Stomach smooth muscle (tissue), 2 donors: Measurements from ENCODE around the gene INTS1.
A peak's percentile ranks its signal among the peaks of the same experiment; 100 is the strongest.

Experiments
- H3K27ac ChIP-seq: one replicate; pipeline ENCODE4 v1.7.0; 2013; ENCODE audit warnings: mild to moderate bottlenecking, low read length, inconsistent platforms
- H3K27me3 ChIP-seq, 2 donors: one replicate each; pipeline ENCODE4 v1.7.0; 2013; ENCODE audit warnings: low read length in 2 of 2; ENCODE audit not compliant: insufficient read depth in 2 of 2, control insufficient read depth in 1 of 2
- H3K36me3 ChIP-seq, 2 donors: one replicate each; pipeline ENCODE4 v1.7.0; 2013; ENCODE audit warnings: low read length in 2 of 2; ENCODE audit not compliant: control insufficient read depth in 2 of 2, insufficient read depth in 2 of 2
- H3K4me1 ChIP-seq: one replicate; pipeline ENCODE4 v1.7.0; 2013; ENCODE audit warnings: low read length; ENCODE audit not compliant: control insufficient read depth, insufficient read depth
- H3K4me3 ChIP-seq, 2 donors: one replicate each; pipeline ENCODE4 v1.7.0; 2013; ENCODE audit warnings: low read length in 2 of 2
- H3K9ac ChIP-seq, 2 donors: one replicate each; pipeline ENCODE4 v1.7.0; 2013; ENCODE audit warnings: low read length in 2 of 2, mild to moderate bottlenecking in 1 of 2
- H3K9me3 ChIP-seq, 2 donors: one replicate each; pipeline ENCODE4 v1.7.0; 2013; ENCODE audit warnings: low read length in 2 of 2; ENCODE audit not compliant: control insufficient read depth in 2 of 2
- donor health status: healthy.
- donor health status: Pancreatic carcinoma.

Gene INTS1

DNA sequence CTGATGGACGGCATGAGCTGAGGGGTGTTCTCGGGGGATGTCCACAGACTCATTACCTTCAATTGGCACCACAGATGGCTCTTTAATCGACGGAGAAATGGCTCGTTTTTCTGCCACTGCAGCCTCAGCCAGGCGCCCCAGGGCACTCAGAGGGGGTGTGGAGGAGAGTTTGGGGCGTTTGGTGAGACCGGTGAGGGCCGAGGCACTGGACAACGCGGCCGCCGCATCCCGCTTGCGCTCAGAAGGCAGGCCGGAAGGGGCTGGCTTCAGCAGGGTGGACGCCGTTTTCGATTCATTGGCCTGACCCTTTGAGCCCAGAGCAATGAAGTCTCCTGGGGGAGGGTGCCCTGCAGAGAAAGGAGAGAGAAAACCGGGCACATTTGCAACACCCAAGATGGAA is 1.3 kb downstream of the INTS1 start:
- Histone ChIP-seq H3K4me3 (peak overlapping the region; percentile 94 to 96), H3K9me3 (no peaks in the 10 kb centered on the region), H3K27me3 (no peaks in the 10 kb centered on the region), H3K36me3 (peaks cover 9 to 25% of the 10 kb centered on the region in 2 donors), H3K9ac (peak overlapping the region in 1 of 2 donors; percentile 72), H3K4me1 (peaks cover 20% of the 10 kb centered on the region), H3K27ac (no peak overlapping the region)

DNA sequence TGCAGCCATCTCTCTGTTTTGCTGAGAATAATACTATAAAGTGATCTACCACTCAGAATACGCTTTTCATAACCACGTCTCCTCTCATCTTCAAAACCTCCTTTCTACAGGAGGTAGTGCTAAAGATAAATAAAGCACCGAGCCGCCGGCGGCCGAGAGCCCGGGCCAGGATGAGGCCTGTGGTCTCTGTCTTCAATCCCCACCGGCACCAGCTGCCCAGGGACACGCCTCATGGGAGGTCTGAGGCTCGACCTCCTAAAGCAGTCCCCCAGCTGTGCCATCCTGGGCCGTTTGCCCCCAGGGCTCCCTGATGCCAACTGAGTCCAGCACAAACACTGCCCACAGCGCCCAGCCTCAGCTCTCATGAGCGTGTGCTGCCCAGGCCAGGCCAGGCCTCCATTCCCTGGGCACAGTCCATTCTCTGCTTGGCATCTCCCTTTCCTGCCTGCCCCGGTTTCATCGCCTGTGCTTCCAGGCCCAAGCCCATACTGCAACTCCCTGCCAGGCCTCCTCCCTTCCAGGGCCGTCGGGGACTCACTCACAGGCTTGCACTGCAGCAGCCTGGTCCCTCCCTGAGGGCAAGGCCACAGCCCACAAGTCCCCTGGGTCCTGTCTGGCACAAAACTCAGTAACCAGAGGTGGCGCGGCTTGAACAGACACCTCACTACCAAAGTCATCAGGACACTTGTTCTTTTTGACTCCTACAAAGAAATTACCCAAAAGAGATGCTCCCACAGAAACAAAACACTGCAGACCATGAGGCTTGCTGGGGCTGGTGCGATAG is 2.5 kb downstream of the INTS1 start:
- H3K4me3 ChIP-seq: peak overlapping the region in 1 of 2 donors; percentile 3
- no peak overlapping the region for H3K27ac ChIP-seq
- H3K27me3 ChIP-seq: no peaks in the 10 kb centered on the region
- peaks cover 18 to 31% of the 10 kb centered on the region in 2 donors for H3K36me3 ChIP-seq
- peaks cover 20% of the 10 kb centered on the region for H3K4me1 ChIP-seq
- H3K9ac ChIP-seq: no peak overlapping the region
- H3K9me3 ChIP-seq: no peaks in the 10 kb centered on the region

DNA sequence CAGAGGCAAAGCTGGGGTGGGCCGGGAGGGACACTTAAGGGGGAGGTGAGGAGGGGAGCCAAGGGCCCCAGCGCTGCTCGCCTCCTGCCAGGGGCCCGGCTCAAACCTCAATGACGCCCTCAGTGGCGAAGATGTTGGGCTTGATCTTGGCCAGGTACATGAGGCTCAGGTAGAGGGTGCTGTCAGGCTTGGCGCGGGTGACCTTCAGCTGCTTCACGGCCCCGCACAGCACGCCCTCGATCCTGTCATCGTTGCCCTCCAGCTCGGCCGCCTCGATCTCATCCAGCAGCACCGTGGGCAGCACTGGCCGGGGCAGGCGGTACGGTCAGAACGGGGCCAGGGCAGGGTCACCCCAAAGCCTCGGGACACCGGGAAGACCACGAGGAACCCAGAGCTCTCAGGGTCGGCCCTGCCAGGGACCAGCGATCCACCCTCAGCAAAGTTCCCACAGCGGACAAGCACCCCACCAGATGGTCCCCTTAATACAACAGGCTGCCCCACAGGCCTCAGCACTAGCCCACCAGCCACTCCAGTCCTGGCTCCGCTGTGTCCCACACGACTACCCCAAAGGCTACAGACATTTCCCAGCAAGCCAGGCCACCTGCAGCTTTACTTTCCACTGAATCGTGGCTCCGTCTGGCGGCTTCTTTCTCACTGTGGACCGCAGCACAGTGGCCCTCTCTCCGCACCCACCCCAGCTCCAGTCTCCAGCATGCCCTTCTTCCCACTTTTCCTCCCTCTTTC is 4.0 kb downstream of the INTS1 start:
- Histone ChIP-seq H3K27me3 (no peaks in the 10 kb centered on the region), H3K9me3 (no peaks in the 10 kb centered on the region), H3K27ac (no peak overlapping the region), H3K36me3 (peaks cover 18 to 39% of the 10 kb centered on the region in 2 donors), H3K4me1 (peaks cover 20% of the 10 kb centered on the region), H3K9ac (no peak overlapping the region), H3K4me3 (no peak overlapping the region)

DNA sequence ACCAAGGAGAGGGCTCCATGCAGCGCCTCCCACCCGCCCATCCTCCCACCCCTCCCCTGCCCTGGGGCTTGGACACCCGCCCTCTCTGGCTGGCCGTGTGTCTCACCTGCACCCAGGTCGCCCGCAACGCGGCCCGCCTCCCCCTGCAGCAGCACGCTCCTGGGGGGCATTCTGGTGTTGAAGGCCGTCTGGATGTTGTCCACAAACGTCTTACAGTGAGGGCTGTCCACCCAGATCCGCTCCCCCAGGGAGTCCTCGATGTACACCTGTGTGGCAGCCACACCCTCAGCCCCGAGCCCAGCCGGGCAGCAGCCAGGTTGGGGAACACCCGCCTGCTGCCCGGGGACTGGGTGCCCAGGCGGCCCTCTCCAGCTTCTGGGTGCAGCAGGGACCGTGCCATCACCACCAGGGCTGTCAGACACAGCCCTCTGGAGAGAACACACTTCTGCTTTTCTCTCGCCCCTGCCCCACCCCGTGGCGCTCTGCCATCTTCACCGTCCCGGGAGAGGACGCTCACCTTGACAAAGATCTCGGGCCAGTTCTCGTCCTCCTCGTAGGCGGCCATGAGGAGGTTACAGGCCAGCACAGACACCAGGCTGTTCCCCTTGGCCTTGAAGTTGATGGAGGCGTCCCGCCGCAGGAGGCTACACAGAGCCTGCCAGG is 4.7 kb downstream of the INTS1 start:
- Histone ChIP-seq H3K27me3 (no peaks in the 10 kb centered on the region), H3K4me1 (peaks cover 20% of the 10 kb centered on the region), H3K9me3 (no peaks in the 10 kb centered on the region), H3K36me3 (peaks cover 18 to 39% of the 10 kb centered on the region in 2 donors), H3K9ac (no peak overlapping the region), H3K4me3 (no peak overlapping the region), H3K27ac (no peak overlapping the region)

DNA sequence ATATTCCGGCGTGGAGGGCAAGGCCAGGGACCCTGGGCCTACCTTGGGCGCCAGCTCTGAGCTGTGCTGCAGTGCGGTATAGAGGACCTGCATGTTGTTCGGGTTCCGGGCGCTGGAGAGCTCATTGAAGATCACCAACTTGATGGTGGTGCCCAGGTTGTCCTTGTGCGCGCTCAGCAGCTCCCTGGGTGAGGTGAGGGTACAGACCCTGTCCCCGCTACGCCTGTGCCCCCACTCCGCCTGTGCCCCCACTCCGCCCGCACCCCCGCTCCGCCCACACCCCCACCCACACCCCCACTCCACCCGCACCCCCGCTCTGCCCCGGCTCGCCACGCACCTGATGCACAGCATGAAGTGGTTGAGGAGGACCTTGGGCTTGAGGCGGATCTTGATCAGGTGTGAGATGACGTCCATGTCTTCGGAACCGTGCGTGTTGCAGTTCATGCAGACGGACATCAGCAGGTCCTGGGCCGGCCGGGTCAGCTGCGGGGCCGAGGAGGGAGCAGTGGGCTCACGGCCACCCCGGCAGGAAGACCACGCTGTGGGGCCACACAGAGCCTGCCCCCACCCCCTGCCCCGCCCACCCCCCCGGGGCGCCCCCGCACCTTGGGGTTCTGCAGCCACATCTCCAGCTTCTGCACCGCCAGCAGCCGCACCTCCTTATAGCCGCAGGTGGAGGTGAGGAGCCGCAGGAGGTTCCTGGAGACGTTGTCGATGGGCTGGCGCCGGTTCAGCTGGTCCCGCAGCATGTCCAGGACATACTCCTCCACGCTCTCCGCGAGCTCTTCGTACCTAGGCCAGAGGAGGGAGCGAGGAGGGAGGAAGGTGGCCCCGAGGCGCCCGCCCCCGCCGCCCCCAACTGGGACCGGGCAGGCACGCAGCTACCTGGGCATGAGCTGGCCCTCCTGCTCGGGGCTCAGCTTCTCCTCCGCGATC is 5.6 kb downstream of the INTS1 start:
- peaks cover 14% of the 10 kb centered on the region for H3K4me1 ChIP-seq
- H3K4me3 ChIP-seq: no peak overlapping the region
- H3K27me3 ChIP-seq: no peaks in the 10 kb centered on the region
- H3K27ac ChIP-seq: no peak overlapping the region
- H3K9ac ChIP-seq: no peak overlapping the region
- no peaks in the 10 kb centered on the region for H3K9me3 ChIP-seq
- H3K36me3 ChIP-seq: peaks cover 18 to 40% of the 10 kb centered on the region in 2 donors

DNA sequence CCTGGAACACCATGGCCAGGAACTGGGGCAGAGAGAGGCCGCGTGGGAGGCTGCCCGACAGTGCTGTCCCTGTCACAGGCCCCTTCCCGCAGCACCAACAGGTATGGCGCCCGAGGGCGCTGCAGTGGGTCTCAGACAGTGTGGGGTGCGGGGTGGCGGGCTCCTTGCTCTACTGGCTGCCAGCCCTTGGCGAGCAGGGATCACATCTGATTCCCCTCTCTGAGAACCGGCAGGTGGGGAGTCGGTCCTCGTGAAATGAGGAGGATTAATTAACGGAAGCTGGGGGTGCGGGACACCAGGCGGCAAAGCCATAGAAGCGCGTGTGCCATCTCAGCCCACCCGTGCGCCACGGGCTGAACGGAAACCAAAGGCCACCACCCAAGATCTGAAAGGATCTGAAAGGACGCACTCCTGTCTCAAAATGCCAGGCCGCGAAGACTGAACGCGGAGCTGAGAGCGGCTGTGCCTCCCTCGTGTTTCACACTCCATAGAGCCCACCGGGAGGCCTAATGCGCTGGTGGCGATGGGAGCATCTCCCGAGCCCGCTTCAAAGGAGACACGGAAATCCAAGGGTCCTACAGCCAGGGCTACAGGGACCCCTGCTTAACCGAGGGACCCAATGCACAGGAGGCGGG is 6.8 kb downstream of the INTS1 start:
- no peaks in the 10 kb centered on the region for H3K9me3 ChIP-seq
- no peak overlapping the region for H3K9ac ChIP-seq
- H3K4me1 ChIP-seq: peaks cover 2% of the 10 kb centered on the region
- H3K27me3 ChIP-seq: no peaks in the 10 kb centered on the region
- peaks cover 18 to 41% of the 10 kb centered on the region in 2 donors for H3K36me3 ChIP-seq
- no peak overlapping the region for H3K4me3 ChIP-seq
- H3K27ac ChIP-seq: no peak overlapping the region

DNA sequence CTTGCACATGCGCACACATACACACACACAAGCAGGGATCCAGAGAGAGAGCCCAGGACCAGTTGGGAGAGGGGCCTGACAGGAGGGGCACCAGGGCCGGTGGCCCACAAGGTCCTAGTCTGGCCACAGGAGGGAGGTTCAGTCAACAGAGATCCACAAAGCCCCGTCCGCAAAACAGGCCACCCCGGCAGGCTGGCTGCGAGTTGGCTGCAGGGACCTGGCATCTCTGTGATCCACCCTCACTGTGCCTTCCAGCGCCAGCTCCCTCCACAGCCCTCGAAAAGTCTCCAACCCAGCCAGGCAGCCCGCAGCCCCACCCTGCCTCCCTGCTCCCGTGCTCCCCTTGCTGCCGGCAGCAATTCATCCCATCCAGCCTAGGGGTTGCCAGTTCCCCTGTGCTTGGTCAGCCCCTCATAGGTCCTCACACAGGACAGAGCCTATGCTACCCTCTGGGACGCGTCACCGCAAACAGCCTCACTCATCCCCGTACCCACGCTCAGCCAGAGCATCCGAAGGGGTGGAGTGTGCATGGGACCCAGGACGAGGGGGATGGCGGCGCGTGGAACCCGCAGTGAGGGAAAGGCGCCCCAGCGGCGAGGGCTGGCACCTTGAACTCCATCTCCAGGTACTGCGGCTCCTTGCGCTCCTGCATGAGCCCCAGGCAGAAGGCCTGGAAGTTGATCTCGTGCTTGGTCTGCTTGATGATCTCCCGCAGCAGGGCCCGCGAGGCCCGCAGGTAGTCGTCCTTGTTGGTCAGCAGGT is 7.5 kb downstream of the INTS1 start:
- H3K9me3 ChIP-seq: no peaks in the 10 kb centered on the region
- H3K9ac ChIP-seq: no peak overlapping the region
- no peaks in the 10 kb centered on the region for H3K4me1 ChIP-seq
- H3K36me3 ChIP-seq: peaks cover 25 to 42% of the 10 kb centered on the region in 2 donors
- no peaks in the 10 kb centered on the region for H3K27me3 ChIP-seq
- no peak overlapping the region for H3K27ac ChIP-seq
- H3K4me3 ChIP-seq: no peak overlapping the region

DNA sequence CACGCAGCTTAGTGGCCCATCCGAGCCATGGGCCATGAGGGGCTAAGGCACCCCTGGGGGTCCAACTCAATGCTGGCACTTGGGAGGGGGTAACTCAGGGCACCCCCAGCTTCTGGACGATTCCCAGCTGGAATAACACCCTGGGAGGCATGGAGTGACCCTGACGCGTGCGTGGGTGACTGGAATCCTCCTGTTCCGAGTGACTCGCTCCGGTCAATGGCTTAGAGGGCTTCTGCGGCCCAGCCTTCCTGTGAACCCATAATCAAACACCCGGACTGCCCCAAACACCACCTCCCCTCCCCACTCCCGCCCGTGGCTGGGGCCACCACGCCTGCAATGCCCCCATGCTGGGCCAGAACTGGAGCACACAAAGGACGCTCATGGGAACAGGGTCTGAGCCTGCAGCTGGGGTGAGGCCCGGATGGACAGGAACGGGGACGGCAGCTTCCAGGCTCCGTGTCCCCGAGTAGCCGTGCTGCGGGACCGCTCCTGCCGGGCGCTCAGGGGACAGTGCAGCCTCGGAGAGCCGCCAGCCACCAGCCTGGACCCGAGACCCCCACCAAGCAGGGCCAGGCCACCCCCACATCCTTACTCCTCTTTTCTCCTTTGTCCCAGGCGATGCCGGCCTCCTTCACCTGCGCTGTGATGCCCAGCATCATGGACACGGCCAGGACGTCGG is 8.5 kb downstream of the INTS1 start:
- Histone ChIP-seq H3K9me3 (no peaks in the 10 kb centered on the region), H3K4me1 (no peaks in the 10 kb centered on the region), H3K27ac (no peak overlapping the region), H3K36me3 (peaks cover 23 to 46% of the 10 kb centered on the region in 2 donors), H3K4me3 (no peak overlapping the region), H3K27me3 (no peaks in the 10 kb centered on the region), H3K9ac (no peak overlapping the region)
